Measurements from ENCODE around the gene ADD3.

Gene ADD3, protein sequence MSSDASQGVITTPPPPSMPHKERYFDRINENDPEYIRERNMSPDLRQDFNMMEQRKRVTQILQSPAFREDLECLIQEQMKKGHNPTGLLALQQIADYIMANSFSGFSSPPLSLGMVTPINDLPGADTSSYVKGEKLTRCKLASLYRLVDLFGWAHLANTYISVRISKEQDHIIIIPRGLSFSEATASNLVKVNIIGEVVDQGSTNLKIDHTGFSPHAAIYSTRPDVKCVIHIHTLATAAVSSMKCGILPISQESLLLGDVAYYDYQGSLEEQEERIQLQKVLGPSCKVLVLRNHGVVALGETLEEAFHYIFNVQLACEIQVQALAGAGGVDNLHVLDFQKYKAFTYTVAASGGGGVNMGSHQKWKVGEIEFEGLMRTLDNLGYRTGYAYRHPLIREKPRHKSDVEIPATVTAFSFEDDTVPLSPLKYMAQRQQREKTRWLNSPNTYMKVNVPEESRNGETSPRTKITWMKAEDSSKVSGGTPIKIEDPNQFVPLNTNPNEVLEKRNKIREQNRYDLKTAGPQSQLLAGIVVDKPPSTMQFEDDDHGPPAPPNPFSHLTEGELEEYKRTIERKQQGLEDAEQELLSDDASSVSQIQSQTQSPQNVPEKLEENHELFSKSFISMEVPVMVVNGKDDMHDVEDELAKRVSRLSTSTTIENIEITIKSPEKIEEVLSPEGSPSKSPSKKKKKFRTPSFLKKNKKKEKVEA

DNA sequence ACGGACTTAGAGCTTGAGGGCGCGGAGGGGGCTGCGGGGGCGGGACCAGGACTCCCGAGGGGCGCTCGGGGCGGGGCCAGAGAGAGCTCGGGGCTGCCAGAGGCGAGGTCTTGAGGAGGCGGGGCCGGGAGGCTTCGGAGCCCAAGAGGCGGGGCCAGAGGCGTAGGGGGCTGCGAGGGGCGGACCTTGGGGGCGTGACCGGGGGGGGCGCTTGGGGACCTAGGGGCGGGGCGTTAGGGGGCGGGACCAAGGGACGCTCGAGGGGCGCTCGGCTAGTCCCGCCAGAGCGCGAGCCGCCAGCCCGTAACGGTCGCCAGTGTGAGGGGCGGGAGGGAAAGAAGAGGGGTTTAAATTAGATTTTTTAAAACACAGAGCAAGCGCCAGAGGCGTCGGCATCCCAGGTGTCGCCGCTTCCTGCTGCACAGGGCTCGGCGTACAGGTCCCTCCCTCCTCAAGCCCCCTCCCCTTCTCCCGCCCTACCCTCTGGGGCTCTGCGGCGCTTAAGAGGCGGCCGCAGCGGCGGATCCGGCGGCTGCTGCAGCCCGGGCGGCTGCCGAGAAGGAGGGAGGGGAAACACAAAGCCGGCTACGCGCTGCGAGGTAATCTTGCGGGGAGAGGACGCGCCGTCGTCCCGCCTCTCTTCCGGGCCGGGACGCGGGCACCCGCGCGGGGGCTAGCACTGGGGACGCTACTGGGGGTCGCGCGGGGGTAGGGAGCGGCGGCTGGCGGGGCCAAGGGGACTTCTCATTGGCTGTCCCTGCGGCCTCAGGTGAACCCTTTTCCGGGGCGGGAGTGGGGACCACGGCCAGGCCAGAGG lies at the start of gene ADD3:
TSS of gene ADD3 (plus strand) at position 284 of the 817 bp plus-strand sequence. CDS start 92,670 bp downstream, outside the sequence.
- DNase-seq (ENCODE audit: low read depth), result peak; percentile 90

DNA sequence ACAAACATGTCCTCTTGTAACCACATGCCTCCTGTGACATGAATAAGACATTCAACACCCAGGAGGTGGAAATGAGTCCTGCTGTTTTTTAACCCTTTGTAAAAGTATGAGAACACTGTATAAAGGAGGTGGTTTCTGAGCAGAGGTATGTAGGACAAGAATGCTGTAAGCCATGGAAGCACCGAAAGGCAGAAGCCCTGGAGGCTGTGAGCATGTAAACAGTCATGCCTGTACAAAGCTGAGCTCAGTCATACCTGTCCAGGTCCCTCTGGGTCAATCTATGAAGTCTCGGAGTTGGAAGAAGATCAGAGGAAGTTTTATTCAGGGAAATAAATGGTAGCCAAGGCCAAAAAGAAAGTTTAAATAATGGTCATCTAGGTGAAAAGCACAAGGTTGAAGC lies 49.7 kb upstream of the ADD3 start:
- DNase-seq (ENCODE audit: low read depth), result no peak

- no peak for DNase-seq (ENCODE audit: low read depth)
Observed at GRCh38 chr10:109959259-109960145, 48.3 kb upstream of the ADD3 start.

DNA sequence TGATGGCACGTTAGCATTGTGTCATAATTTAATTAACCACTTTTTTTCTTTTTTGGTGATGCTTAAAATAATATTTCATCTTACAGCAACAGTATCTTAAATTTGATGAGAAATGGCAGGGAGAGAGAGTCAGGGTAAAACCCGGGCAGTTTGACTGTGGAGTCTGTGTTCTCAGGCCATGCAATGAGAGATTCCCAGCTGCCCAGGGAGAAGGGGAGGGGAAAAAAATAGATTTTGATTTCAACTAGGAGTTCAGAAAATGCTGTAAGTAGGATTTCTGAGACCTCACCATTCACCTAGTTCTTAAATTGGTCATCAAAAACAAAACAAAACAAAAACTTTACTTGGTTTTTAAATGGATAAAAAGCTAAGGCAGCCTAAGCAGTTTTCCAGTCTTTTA lies 47.1 kb upstream of the ADD3 start:
- no peak for DNase-seq (ENCODE audit: low read depth)

DNA sequence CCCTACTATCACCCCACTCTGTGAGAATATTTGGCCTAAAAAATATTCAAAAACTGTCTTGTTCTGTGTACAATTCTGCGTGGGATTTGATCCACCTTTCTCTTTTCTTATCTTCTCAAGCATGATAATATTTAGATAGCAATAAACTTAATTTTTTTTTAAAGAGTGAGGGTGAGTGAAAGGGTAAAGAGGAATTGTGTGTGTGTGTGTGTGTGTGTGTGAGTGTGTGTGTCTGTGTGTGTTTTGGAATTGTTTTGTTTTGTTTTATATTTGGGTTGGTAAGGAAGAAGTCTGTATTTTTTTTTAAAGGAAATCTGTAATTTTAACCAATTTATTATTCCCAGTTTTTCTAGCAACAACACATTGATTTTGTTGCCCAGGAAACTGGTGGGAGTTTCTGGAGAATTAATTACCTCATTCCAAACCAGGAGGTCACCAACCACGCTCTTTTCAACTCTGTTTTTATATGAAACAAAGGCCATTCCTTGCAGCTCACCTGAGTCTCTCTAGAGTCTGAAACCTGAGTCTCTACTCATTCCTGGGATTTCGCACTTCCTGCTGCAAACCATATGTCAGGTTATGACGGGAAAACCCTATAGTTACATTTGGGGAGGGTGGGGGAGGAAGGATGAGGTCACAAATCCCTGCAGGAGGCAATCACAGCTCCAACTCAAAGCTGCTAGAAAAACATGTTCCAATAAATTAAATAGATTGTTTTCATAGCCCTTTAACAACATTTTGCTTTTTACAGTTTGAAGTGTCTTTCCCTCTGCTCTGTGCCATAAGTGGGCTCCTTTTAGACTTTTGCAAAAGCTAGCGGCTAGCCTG lies 46.4 kb upstream of the ADD3 start:
- peak; percentile 44 for DNase-seq (ENCODE audit: low read depth)

GRCh38 chr10:109962247-109962646 lies 45.5 kb upstream of the ADD3 start:
- DNase-seq (ENCODE audit: low read depth), result peak; percentile 31

- peak; percentile 59 for DNase-seq (ENCODE audit: low read depth)
Observed at GRCh38 chr10:109963439-109963838, 44.3 kb upstream of the ADD3 start.

- no peak for DNase-seq (ENCODE audit: low read depth)
Observed at GRCh38 chr10:109964318-109964717, 43.5 kb upstream of the ADD3 start.

DNA sequence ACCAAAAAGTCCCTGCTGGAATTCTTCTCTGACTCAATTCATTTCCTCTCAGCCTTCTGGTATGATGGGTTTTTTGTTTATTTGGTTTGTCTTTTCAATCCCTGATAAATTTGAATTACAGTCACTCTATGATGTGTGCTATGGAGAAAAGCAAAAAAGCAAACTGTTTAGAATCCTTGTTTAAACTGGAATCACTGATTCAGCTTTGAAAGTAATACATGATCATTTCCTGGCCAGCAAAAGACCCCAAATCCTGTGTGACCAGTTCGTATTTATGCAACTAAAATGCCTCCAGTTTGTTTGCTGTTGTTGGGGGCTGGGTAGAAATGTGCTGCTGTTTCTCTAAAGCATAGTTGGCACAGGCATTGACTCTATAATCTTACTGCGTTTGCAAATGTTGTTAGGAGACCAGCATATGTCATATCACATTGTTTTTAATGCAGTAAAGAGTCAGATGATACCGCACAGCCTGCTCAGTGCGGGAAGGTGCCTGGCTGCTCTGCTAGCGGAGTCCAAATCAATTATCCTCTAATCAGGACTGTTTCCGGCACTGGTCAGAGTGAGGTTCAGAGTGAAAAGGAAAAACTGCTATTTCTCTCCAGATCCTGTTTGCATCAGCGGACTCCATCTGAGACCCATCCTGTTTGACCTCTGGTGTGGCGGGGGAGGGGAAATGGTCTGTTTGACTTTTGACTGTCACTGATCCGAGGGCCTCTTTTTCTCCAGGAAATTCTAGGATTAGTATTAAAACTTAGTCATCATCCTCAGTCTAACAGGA lies 40.6 kb upstream of the ADD3 start:
- peak; percentile 72 for DNase-seq (ENCODE audit: low read depth)

DNA sequence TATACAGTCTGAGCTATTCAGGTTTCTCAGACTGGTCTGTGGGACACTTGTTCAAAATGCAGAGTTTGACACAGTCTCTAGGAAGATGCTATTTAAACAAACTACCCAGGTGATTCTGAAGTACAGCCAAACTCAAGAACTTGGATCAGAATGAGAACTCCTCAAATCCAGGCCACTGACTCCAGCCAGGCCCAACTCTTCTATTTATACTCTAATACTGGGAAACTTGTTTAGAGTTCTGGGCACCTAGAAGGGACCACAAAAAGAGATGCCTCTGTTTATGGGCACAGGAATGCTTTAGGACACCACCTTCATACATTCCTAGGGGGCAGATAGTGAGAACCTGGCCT lies 40.1 kb upstream of the ADD3 start:
- DNase-seq (ENCODE audit: low read depth), result no peak

- DNase-seq (ENCODE audit: low read depth), result peak; percentile 49
Observed at GRCh38 chr10:109968953-109969759, 38.6 kb upstream of the ADD3 start.

GRCh38 chr10:109969760-109970346 lies 37.9 kb upstream of the ADD3 start:
- DNase-seq (ENCODE audit: low read depth), result no peak

GRCh38 chr10:109971634-109972033 lies 36.1 kb upstream of the ADD3 start:
- no peak for DNase-seq (ENCODE audit: low read depth)

GRCh38 chr10:109972372-109973001 lies 35.3 kb upstream of the ADD3 start:
- DNase-seq (ENCODE audit: low read depth), result no peak

DNA sequence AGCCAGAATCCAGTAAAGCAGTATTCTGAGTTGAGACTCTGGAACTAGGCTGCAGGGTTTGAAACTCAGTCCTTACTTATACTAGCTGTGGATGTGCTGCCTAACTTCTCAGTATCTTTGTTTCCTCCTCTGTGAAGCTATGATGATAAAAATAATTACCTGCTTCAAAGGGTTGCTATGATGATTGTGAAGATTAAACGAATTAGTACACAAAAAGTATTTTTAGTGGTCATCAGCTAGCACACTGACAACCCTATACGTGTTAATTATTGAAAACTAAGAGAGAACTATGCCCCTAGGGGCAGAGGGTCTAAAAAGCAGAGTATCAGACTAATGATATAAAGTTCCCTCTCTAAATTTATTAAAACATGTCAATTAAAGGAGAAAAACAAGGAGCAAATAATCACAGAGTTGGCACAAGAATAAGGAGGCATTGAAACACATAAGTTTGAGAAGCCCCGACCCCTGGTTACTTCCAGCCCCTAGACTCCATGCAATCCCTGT lies 34.4 kb upstream of the ADD3 start:
- DNase-seq (ENCODE audit: low read depth), result no peak

DNA sequence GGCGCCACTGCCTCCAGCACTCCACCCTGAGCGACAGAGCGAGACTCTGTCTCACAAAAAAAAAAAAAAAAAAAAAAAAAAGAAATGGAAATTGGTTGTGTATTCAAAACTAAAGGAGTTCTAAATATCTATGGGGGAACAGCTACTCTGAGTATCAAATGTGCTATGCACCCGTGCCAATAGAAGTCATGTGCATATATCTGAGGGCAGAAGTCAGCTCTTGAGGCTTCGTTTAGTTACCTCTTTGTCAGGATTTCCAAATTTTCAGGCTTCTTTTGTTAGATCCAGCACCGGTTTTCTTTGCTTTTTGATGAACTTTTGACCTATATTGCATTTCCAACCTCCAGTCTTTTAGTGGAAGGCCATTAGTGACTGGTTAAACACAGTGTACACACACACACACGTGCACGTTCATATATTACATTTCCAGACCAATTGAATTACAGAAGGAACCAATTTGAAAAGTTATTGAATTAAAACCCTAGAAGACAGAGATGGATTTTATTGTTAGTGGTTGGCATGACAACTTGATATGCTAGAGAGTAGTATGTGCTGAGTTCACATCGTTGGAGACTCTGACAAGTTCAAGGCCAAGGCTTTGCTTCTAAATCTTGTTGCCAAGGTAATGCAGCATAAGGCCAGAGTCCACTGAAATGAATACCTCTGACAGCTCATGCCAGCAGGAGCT lies 33.1 kb upstream of the ADD3 start:
- DNase-seq (ENCODE audit: low read depth), result peak; percentile 51
